Eye (tissue), 1 donor: ENCODE measurements around the gene MAP3K5.

Experiments used
- DNase-seq: peaks from one replicate; pipeline ENCODE4 v3.0.0-alpha.2; 2015

The MAP3K5 gene

DNA sequence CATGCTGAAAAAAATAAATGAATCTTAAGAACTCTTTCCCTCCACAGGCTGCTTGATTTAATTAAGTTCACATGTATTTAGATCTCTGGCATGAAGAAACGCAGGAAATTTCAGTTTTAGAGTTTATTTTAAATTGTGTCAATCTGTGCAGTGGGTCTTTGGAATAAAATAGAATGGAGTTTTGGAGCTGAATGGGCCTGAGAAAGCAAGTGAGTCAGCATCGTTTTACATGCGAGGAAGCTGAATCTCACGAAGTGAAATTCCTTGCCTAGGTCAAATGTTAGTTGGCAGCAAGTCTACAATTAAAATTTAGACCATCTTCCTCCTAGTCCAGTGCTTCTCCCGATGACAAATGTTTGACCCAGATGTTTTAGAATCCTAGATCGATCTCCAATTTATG lies 264.4 kb downstream of the MAP3K5 start:
- DNase-seq = no peak

DNA sequence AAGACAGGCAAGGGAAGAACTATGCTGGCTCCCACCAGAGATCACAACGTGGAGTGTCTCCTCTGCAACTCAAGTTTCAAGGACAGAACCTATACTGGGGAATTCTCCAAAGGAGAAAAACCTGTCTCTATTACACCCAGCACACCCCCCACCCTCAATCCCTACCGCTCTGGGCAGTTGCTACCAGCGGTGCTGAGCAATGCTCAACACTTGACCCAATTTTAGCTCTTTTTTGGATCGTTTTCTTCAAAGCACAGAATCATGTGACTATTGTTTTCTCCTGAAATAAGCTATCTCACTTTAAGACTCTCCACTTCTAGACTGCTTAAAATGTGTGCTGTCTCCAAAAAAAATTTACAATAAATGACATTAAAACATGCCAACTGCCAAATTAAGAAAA lies 265.3 kb downstream of the MAP3K5 start:
- no peak for DNase-seq

GRCh38 chr6:136526196-136526930 lies 265.9 kb downstream of the MAP3K5 start:
- peak; percentile 83 for DNase-seq

DNA sequence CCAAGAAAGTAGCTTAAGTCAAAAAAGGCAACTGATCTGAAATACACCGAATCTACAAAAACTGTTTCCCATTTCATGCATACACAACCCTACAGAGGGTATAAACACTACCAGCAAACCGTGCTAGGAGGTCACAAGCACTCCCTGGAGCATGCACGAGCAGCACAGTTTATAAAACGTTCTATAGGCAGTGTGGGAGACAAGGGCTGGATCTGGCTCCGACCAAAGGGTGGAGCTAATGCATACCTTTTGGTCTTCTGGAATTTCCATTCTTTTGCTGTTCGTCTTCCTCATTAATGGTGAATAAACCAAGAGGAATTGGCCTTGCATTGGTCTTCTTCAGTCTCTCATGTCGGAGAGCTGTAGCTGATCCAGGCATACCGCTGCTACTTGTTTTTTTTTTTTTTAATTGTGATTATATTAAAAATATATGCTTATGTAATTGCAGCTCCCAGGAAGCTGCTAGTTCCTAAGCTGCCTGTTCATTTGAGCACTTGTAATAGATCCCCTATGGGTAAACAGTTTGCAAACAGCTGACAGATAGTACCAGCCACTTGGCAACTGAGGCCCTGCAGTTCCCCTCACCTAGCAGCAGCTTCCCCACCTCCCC lies 266.6 kb downstream of the MAP3K5 start:
- no peak for DNase-seq

DNA sequence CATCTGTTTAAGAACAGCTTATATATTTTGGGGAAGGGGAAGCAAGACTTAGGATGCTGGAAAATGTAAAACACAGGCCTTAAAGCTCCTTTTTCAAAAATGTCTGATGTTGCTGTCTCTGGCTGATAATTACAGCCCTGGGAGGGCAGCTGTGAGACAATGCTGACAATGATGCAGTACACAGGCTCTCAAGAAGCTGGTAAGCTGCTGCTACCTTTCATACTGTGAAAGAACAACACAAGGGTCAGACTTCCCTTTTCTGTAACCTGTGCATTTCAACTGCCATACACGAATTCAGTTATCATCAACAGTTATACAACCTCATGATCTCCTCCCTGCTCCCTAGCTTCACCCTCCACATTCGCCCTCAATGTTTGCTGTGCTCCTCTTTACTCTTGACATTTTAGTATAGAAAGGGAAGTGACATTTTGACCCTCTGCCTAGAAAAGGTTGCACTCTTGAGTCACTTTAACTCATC lies 267.3 kb downstream of the MAP3K5 start:
- DNase-seq = no peak

- DNase-seq = no peak
Measured at GRCh38 chr6:136524339-136524935, 267.8 kb downstream of the MAP3K5 start.

DNA sequence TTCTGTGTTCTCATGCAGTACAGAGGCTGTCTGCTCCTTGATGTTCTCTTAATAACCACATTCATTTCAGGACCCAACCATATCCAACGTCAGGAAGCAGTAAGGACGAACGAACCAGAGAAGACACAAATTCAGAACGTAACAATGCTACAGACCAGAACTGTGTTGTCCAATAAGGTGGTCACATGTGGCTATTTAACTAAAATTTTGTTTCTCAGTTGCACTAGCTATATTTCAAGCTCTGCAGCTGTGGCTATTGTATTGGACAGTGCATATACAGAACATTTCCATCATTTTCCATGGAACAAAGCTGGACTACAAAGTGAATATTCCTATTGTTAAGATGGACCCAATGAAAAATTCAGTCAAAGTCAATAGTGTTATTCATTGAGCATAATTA lies 269.1 kb downstream of the MAP3K5 start:
- no peak for DNase-seq

DNA sequence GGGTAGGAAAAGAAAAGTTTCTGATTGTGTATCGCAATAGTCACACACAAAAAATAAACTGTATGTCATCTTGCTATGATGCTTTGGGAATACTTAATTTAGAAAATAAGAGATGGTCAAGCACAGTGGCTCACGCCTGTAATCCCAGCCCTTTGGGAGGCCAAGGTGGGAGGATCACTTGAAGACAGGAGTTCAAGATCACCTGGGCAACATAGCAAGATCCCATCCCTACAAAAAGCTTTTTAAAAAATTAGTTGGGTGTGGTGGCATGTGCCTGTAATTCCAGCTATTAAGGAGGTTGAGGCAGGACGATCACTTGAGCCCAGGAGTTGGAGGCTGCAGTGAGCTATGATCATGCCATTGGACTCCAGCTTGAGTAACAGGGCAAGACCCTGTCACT lies 269.6 kb downstream of the MAP3K5 start:
- no peak for DNase-seq

- DNase-seq = no peak
Measured at GRCh38 chr6:136521911-136522310, 270.4 kb downstream of the MAP3K5 start.

GRCh38 chr6:136521427-136521826 lies 270.9 kb downstream of the MAP3K5 start:
- no peak for DNase-seq

GRCh38 chr6:136520517-136520916 lies 271.8 kb downstream of the MAP3K5 start:
- DNase-seq = peak; percentile 33

GRCh38 chr6:136517582-136517981 lies 274.7 kb downstream of the MAP3K5 start:
- DNase-seq = no peak

- DNase-seq = no peak
Measured at GRCh38 chr6:136517002-136517401, 275.3 kb downstream of the MAP3K5 start.

GRCh38 chr6:136514591-136514990 lies 277.7 kb downstream of the MAP3K5 start:
- no peak for DNase-seq

- DNase-seq = no peak
Measured at GRCh38 chr6:136511926-136512325, 280.4 kb downstream of the MAP3K5 start.

DNA sequence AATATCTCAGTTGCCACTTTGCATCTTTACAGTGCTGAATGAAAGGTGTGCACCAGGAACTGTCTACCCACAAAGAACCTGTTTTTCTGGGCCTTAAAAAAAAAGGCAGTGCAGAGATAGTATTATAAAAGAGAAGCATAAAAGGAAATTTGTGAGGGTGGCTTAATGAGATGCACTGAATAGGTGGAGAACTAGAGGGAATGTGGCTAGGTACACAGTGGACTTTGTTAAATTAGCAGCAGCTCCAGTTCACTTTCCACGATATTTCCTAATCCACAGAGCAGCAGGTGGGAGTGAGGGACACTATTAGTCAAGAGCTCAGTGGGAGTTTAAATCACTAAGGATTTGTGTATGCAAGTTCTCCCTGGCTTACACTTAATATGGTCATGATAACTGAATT lies 280.9 kb downstream of the MAP3K5 start:
- DNase-seq = no peak

DNA sequence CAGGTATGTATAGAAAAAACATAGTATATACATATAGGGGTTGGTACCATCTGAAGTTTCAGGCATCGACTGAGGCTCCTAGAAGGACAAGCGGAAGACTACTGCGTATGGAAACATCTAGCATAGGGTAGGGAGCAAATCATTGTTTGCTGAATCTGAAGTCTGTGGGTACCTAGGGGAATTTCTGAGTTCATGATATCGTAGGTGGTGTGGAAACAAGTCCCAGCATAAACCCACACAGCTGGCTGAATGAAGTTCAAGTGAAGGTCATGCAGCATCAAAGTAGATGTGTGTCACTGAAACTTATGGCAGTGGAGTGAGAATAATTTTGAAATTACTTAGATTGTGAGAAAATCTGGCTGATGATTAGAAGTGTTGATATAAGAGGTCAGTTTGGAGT lies 281.5 kb downstream of the MAP3K5 start:
- DNase-seq = peak; percentile 40

DNA sequence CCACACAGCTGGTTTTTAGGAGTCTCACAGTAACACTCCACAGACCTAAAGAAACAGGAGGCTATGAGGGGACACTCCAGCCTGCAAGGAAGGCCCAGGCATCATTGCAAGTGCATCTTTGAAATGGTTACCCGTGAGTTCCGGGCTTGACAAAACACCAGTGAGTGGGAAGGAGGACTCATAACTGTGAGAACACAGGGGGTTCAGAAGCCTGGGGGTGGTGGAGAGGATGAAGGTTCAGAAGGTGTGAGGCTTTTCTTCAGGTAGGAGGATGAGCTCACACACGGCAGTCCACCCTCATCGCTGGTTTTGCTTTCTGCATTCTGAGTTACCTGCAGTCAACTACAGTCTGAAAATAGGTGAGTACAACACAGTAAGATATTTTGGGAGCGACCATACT lies 282.0 kb downstream of the MAP3K5 start:
- DNase-seq = no peak

DNA sequence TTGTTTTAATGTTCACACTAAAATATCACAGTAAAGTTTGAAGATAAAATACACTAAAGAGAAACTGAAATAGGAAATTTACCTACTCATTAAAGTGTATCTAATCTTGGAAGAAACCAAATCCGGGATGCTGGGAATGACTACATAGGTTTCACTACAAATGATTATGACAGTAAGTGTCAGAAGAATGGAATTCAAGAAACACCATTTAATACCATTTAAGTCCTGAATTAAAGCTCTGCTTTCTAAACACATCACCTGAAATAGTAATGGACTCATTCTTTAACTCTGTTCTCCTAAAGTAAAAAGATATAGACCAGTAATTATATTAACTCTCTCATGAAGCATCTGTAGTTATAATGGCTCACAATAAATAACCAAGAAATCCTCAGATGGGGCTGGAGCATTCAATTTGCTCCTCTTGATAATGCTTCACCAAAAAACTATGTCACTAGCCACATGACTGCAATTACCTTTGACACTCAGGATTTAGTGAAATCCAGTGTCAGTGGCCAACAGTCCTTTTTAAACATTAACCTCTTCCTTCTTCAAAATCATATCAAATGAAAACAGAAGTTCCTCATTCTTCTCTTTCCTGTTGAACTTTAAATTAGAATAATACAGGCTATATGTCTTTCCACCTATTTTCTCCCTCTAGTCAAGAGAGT lies 283.4 kb downstream of the MAP3K5 start:
- no peak for DNase-seq
